HUES6 (cell line): ENCODE results near the gene CLIC6.
"Not testable (repeated sequence)": the region's sequence is repeated elsewhere in the genome, so short reads cannot be mapped to it uniquely, and the experiment has no call there.

Source experiments
- H3K27ac ChIP-seq: 2 replicates; pipeline ENCODE4 v1.7.0; 2013; ENCODE audit warnings: low read depth, mild to moderate bottlenecking, low read length, inconsistent platforms
- H3K27me3 ChIP-seq: 2 replicates; pipeline ENCODE4 v1.6.1; 2013; ENCODE audit warnings: low read length; ENCODE audit not compliant: control insufficient read depth, insufficient read depth
- H3K36me3 ChIP-seq: 2 replicates; pipeline ENCODE4 v1.6.1; 2013; ENCODE audit warnings: low read length; ENCODE audit not compliant: control insufficient read depth, insufficient read depth
- H3K4me1 ChIP-seq: 2 replicates; pipeline ENCODE4 v1.6.1; 2013; ENCODE audit warnings: low read length; ENCODE audit not compliant: control insufficient read depth, insufficient read depth
- H3K4me3 ChIP-seq: 2 replicates; pipeline ENCODE4 v1.5.1; 2013; ENCODE audit warnings: low read depth, low read length
- H3K9ac ChIP-seq: one replicate; pipeline ENCODE4 v1.6.1; 2013; ENCODE audit warnings: mild to moderate bottlenecking, low read length
- H3K9me3 ChIP-seq: 2 replicates; pipeline ENCODE4 v1.6.1; 2013; ENCODE audit warnings: low read depth, low read length; ENCODE audit not compliant: control insufficient read depth, insufficient read depth

The CLIC6 gene

DNA sequence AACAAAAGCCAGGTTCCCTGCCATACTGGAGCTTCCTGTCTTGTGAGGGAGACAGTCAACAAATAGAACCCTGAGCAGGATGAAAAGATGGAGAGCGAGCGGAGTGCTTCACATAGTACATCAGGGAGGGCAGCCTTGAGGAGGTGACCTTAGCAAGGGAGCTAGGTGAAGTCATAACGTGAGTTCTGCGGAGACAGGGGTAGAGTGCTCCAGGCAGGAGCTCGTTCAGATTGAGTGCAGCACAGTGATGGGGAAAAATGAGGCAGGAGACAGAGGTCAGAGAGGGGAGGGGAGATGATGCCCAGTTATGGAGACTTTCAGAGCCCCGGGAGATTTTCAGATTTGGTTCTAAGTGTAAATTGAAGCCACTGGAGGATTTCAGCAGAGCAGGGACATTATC, 15.3 kb upstream of the CLIC6 start:
- H3K4me3 ChIP-seq, result no peak overlapping the region
- H3K9ac ChIP-seq, result no peak overlapping the region
- H3K9me3 ChIP-seq, result no peaks in the 10 kb centered on the region
- peaks cover 23% of the 10 kb centered on the region; the same call in 1 of the 2 replicates for H3K27me3 ChIP-seq
- H3K36me3 ChIP-seq, result no peaks in the 10 kb centered on the region
- H3K4me1 ChIP-seq, result no peaks in the 10 kb centered on the region
- no peak overlapping the region for H3K27ac ChIP-seq

DNA sequence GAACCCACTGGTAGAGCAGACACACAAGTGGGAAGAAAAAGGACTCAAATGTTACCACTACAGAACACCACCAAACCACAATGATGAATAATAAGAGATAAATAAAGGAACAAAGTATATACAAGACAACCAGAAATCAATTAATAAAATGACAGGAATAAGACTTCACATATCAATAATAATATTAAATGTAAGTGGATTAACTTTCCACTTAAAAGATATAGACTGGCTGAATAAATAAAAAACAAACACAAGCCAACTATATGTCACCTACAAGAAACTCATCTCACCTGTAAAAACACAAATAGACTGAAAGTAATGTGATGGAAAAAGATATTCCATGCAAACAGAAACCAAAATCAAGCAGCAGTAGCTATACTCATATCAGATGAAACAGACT, 6.9 kb upstream of the CLIC6 start:
- Histone ChIP-seq H3K36me3 (no peaks in the 10 kb centered on the region), H3K9me3 (no peaks in the 10 kb centered on the region), H3K4me1 (no peaks in the 10 kb centered on the region), H3K9ac (no peak overlapping the region), H3K4me3 (no peak overlapping the region), H3K27me3 (peaks cover 43% of the 10 kb centered on the region), H3K27ac (no peak overlapping the region)

DNA sequence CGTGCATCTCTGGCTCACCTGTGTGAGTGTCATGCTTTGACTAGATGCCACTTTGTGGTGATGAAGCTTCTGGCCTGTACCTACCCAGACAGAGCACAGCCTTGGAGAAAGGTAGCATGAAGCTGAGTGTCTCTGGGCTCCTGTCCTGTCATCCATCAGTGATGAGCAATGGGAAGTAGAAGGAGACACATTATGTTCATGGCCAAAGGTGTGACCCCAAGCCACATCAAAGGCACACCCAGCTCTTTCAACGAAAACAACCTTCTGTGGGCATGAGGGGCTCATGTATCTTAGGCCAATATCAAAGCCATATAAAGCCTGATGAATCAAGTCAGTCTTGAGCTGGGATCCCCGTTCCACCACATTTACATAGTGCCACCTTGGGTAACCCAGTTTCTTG, 1.0 kb upstream of the CLIC6 start:
- Histone ChIP-seq H3K9me3 (no peaks in the 10 kb centered on the region), H3K36me3 (no peaks in the 10 kb centered on the region), H3K9ac (no peak overlapping the region), H3K27me3 (peaks cover 77% of the 10 kb centered on the region), H3K4me1 (peaks cover 3% of the 10 kb centered on the region; the same call in 1 of the 2 replicates), H3K4me3 (no peak overlapping the region), H3K27ac (no peak overlapping the region)

DNA sequence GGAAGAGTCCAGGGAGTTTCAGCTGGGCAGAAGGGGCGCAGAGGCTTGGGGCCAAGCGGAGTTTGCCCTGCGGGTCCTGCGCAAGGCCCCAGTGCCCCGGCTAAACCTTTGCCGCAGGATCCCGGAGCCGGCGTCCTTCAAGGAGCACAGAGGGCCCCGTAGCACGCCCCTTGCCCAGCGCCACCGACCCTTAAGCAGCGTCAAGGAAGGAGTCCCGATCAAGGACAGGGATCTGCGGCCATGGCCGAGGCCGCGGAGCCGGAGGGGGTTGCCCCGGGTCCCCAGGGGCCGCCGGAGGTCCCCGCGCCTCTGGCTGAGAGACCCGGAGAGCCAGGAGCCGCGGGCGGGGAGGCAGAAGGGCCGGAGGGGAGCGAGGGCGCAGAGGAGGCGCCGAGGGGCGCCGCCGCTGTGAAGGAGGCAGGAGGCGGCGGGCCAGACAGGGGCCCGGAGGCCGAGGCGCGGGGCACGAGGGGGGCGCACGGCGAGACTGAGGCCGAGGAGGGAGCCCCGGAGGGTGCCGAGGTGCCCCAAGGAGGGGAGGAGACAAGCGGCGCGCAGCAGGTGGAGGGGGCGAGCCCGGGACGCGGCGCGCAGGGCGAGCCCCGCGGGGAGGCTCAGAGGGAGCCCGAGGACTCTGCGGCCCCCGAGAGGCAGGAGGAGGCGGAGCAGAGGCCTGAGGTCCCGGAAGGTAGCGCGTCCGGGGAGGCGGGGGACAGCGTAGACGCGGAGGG, 520 bp downstream of the CLIC6 start:
- H3K9me3 ChIP-seq, result no peaks in the 10 kb centered on the region
- peak overlapping the region; percentile 70 for H3K4me3 ChIP-seq
- peaks cover 3% of the 10 kb centered on the region; the same call in 1 of the 2 replicates for H3K4me1 ChIP-seq
- H3K27ac ChIP-seq, result no peak overlapping the region
- peaks cover 71% of the 10 kb centered on the region for H3K27me3 ChIP-seq
- peak overlapping the region; percentile 52 for H3K9ac ChIP-seq
- no peaks in the 10 kb centered on the region for H3K36me3 ChIP-seq

DNA sequence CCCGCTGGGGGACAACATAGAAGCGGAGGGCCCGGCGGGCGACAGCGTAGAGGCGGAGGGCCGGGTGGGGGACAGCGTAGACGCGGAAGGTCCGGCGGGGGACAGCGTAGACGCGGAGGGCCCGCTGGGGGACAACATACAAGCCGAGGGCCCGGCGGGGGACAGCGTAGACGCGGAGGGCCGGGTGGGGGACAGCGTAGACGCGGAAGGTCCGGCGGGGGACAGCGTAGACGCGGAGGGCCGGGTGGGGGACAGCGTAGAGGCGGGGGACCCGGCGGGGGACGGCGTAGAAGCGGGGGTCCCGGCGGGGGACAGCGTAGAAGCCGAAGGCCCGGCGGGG, 1.1 kb downstream of the CLIC6 start:
- Histone ChIP-seq H3K4me3 (peak overlapping the region; percentile 70), H3K9ac (peak overlapping the region; percentile 62), H3K27me3 (peaks cover 71% of the 10 kb centered on the region)
- not testable (repeated sequence) for H3K27ac ChIP-seq, H3K36me3 ChIP-seq, H3K4me1 ChIP-seq, H3K9me3 ChIP-seq

DNA sequence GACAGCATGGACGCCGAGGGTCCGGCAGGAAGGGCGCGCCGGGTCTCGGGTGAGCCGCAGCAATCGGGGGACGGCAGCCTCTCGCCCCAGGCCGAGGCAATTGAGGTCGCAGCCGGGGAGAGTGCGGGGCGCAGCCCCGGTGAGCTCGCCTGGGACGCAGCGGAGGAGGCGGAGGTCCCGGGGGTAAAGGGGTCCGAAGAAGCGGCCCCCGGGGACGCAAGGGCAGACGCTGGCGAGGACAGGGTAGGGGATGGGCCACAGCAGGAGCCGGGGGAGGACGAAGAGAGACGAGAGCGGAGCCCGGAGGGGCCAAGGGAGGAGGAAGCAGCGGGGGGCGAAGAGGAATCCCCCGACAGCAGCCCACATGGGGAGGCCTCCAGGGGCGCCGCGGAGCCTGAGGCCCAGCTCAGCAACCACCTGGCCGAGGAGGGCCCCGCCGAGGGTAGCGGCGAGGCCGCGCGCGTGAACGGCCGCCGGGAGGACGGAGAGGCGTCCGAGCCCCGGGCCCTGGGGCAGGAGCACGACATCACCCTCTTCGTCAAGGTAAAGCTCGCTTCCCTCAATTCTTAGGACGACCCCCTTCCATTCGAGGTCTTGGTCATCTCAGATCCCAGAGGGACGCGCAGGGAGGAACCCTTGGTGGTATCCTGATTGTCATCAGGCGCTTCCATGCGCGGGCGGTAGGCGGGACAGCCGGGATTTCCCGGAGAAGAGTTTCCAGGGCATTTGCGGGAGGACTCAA, 1.6 kb downstream of the CLIC6 start:
- Histone ChIP-seq H3K4me1 (peaks cover 3% of the 10 kb centered on the region; the same call in 1 of the 2 replicates), H3K4me3 (peak overlapping the region; percentile 70), H3K27ac (no peak overlapping the region), H3K9ac (peak overlapping the region; percentile 62), H3K9me3 (no peaks in the 10 kb centered on the region), H3K27me3 (peaks cover 70% of the 10 kb centered on the region), H3K36me3 (no peaks in the 10 kb centered on the region)

DNA sequence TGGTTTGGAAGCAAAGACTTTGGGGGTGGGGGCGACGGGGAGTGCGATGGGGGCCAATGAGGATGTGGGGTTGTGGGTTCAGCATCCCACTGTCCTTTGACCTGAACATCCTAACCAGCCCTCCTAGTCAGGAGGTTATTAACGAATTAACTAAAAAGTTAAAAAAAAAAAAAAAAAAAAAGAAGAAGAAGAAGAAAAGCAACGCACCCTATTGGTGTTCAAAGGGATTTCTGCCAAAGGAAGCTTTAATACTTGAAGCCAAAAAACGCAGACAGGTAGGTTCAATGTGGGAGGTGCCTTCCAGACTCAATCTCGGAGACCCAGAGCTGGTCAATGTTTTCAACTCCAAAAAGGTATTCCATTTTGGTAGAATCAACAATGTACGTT, 2.2 kb downstream of the CLIC6 start:
- H3K4me3 ChIP-seq, result peak overlapping the region; percentile 70
- peaks cover 3% of the 10 kb centered on the region; the same call in 1 of the 2 replicates for H3K4me1 ChIP-seq
- H3K9ac ChIP-seq, result no peak overlapping the region
- no peaks in the 10 kb centered on the region for H3K9me3 ChIP-seq
- no peaks in the 10 kb centered on the region for H3K36me3 ChIP-seq
- H3K27ac ChIP-seq, result no peak overlapping the region
- peaks cover 64% of the 10 kb centered on the region for H3K27me3 ChIP-seq

DNA sequence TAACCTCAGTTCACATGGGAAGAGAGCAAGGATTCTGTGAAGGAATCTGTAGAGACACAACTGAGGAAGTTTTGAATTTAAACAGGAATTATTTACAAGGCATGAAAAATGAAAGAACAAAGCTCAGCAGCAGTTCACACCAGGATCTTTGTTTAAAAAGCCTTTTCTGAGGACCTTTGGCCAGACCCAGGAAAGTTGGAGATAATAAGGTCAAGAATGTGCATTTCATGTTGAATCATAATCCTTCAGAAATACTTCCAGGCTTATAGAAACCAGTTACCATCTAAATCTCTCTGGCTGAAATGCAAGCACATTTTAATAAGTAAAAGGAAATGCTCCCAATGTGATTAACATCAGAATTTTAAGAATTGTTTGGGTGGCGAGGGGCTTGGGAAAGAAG, 2.7 kb downstream of the CLIC6 start:
- Histone ChIP-seq H3K4me3 (no peak overlapping the region), H3K36me3 (no peaks in the 10 kb centered on the region), H3K9me3 (no peaks in the 10 kb centered on the region), H3K27ac (no peak overlapping the region), H3K27me3 (peaks cover 62% of the 10 kb centered on the region), H3K4me1 (peaks cover 3% of the 10 kb centered on the region; the same call in 1 of the 2 replicates), H3K9ac (no peak overlapping the region)

DNA sequence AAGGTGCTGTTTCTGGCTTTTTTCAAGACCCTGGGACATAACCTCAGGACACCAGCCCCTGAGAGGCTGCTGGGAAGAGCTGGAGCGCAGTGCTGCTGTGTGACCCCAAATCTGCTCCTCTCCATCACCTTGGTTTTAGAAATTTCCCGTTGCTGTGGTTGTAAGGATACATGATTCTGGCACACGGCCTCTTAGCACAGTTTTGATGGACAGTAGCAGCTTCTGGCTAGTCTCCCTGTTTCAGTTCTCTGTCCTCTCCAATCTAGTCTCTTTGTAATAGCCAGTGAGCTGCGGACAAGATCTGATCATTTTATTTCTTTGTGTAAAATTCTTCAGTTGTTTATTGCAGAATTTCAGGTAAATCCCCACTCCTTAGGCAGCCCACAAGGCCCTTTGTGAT, 3.1 kb downstream of the CLIC6 start:
- Histone ChIP-seq H3K27ac (no peak overlapping the region), H3K9me3 (no peaks in the 10 kb centered on the region), H3K9ac (no peak overlapping the region), H3K4me3 (no peak overlapping the region), H3K36me3 (no peaks in the 10 kb centered on the region), H3K4me1 (peaks cover 3% of the 10 kb centered on the region; the same call in 1 of the 2 replicates), H3K27me3 (peaks cover 58% of the 10 kb centered on the region)

DNA sequence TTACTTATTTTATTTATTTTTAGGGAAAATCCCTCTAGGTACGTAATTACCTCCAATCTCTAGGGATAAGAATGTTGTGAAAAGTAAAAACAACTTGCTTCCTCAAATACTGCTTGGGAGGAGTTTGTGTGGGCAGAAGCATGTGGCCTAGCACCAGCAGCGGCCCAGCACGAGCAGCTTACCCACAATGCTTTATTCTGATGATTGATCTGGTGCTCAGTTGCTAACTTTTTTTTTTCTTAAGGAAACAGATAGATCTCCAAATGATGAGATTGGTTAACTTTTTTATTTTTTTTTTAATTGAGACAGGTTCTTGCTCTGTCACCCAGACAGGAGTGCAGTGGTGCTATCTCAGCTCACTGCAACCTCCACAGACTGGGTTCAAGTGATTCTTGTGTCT, 4.2 kb downstream of the CLIC6 start:
- H3K9ac ChIP-seq, result no peak overlapping the region
- H3K4me3 ChIP-seq, result no peak overlapping the region
- H3K9me3 ChIP-seq, result no peaks in the 10 kb centered on the region
- H3K27me3 ChIP-seq, result peaks cover 47% of the 10 kb centered on the region
- H3K36me3 ChIP-seq, result no peaks in the 10 kb centered on the region
- peaks cover 3% of the 10 kb centered on the region; the same call in 1 of the 2 replicates for H3K4me1 ChIP-seq
- no peak overlapping the region for H3K27ac ChIP-seq

DNA sequence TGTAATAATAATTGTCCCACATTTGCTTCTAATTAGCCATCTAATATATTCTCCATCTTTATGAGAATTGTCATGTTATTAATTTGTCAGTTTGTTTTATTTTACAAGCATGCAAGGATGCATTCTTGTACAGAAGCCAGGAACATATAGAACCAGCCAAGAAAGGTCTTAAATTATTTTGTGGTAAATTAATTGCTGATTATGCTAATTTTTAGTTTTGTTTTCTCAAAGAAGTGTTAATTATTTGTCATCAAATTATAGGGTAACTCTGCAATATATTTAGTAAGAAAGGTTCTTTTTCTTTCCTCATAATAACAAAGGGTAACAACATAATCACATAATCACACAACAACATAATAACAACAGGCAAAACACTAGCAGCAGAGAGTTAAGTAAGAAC, 5.7 kb downstream of the CLIC6 start:
- H3K4me3 ChIP-seq, result no peak overlapping the region
- H3K9ac ChIP-seq, result no peak overlapping the region
- peaks cover 4% of the 10 kb centered on the region for H3K9me3 ChIP-seq
- peaks cover 32% of the 10 kb centered on the region for H3K27me3 ChIP-seq
- peaks cover 3% of the 10 kb centered on the region; the same call in 1 of the 2 replicates for H3K4me1 ChIP-seq
- no peak overlapping the region for H3K27ac ChIP-seq
- no peaks in the 10 kb centered on the region for H3K36me3 ChIP-seq
